GM21529 (cell line): ENCODE results near the gene FILIP1L.

Source experiments
- ATAC-seq: cut with Tn5 transposase; IDR thresholded peaks from one replicate; pipeline ENCODE4 v1.9.1; 2021; ENCODE audit not compliant: unreplicated experiment

FILIP1L gene

DNA sequence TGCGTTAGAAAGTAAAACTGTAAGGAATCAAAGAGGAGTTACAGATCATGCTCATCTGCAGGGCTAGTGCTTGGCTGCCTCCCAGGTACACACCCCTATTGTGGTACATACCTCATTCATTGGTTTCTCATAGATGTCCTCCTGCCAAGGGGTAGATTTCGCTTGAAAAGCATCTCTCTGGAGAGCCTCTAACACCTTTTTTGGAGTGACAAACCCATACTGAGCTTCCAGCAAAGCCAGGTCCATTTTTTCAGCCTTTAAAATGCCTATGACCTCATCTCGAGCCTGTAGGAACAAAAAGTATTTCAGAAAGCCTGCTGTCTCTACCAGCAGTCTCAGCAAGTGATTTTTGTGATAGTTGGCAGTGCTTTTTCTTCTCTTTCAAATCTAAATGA lies 184.6 kb downstream of the FILIP1L start:
- no peak for ATAC-seq

GRCh38 chr3:99928771-99929744 lies 185.2 kb downstream of the FILIP1L start:
- ATAC-seq, result no peak

- ATAC-seq, result no peak
Measured at GRCh38 chr3:99927671-99928457, 186.4 kb downstream of the FILIP1L start.

DNA sequence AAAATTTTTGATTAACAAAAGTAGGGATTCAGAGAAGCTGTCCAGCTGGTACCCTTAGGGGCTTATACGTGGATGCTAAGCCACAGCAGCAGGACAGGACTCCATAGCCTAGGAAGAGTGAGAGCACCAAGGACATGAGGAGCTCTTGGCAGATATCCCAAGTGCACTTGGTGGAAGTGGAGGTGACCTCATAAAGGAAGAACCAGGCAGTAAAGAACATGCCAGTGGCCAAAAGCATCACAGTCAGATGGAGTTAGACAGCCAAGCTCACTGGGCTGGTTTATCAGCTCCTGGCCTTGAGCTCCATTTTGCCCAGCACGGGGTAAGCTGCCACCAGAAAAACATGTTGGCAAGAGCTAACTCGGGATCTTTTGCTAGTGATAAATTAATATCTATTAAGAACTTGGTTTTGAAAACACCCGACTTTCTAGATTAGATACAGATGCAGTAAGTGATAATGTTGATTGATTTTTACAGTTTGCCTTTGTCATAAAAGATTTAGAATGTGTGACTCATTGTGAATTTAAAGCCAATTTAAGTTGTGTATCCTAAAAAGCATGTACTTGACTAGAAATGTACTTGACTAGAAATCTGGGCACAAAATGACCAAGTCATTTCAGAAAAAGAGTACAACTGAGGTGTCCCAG lies 188.6 kb downstream of the FILIP1L start:
- ATAC-seq, result no peak

DNA sequence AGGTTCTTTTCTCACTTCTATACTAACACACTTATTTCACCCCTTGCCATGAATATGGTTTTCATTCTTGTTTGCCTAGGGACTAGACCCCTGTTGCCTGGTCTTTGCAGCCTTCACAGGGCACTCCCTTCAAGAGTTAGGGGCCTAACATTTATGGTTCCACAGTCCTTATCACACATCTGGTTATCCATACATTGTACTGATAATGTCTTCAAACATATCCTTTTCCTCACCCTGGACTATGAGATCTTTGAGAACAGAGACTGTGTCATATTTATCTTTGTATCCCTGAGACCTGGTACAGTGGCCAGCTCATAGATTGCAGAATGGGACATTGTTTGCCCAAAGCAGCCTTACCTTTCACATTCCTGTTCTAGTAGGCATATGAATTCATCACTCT lies 190.4 kb downstream of the FILIP1L start:
- ATAC-seq, result no peak

GRCh38 chr3:99921986-99922385 lies 192.3 kb downstream of the FILIP1L start:
- no peak for ATAC-seq

DNA sequence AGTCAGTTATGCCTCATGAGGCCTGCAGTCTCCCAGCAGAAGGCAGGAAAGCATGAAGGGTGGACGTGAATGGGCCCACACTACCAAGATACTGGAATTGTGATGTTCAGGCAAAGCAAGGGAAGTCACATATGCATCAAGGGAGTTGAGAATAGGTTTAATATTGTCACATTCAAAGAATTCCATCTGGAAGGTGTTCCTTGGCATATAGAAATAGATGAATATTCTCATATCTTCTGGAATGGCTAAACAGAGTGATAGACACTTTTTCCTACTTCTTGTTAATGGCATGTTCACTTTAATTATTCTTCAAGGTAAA lies 193.0 kb downstream of the FILIP1L start:
- ATAC-seq, result no peak

DNA sequence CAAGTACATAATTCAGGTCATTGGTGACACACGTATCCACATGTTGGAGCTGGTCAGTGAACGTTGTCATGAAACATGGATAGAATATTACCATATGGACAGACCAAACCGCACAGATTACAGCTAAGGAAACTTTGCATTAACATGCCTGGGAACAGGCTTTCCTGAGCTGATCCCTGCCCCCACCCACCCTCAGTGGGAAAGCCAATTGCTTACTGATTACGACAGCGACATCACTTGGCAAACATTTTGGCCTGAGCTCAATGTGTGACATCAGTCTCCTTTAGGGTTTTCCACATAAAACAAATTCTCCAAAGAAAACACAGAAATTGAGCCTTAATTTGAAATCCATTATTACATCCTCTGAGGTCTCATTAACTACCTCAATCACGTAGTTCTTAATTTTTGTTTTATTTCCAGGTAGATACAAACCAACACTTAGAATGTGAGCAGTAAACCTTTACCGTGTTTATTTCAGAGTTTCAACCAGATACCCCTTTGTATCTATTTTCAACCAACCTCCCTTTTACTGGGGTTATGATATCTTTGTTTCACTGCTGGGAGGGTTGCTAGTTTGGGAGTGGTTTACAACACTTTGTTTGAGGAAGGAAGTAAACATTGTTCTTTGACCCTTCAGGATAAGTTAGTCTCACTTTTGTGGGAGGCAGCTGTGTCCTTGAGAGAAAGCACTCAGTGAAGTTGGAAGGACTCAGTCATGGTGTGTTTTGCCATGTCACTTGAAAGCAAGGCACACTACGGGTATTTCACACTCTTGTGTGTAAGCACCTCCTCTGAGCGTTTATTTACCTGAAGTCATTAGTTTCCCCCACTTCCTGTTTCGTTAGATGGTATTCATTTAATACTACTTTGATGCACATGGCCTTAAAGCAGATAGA lies 193.6 kb downstream of the FILIP1L start:
- ATAC-seq, result peak; percentile 45

DNA sequence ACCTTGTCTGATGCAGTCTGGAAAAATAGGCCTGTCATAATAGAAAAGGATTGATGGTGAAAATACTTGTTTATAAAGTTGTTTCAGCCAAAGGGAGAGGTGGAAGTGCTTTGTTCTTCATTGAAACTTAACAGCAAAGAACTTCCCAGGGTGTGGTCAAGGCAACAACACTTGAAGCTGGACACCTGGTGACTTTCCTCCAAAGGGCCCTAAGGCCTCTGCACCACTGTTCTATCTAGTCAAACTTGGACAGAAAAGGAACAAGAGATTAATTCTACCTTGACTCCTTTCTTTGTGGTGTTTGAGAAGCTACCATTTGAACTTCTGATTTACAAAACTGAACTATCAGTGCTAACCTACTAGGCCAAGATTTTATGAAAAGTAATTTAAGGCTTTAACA lies 194.6 kb downstream of the FILIP1L start:
- ATAC-seq, result no peak

DNA sequence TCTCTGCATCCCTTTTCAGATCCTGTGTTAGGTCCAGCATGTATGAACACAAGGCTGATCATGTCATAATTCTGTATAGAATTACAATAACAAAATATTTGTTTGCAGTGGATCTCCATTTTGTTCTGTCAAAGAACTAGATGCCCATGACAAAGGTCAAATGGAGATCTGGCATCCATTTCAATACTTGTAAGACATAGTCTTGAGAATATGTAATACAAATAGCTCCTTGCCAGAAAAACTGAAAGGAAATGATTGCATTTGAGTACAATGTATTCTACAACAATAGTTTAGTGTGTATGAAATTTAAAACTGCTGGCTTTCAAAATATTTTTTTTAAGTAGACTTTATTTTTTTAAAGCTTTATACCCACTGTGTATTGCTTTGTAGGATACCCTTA lies 195.6 kb downstream of the FILIP1L start:
- ATAC-seq, result no peak

DNA sequence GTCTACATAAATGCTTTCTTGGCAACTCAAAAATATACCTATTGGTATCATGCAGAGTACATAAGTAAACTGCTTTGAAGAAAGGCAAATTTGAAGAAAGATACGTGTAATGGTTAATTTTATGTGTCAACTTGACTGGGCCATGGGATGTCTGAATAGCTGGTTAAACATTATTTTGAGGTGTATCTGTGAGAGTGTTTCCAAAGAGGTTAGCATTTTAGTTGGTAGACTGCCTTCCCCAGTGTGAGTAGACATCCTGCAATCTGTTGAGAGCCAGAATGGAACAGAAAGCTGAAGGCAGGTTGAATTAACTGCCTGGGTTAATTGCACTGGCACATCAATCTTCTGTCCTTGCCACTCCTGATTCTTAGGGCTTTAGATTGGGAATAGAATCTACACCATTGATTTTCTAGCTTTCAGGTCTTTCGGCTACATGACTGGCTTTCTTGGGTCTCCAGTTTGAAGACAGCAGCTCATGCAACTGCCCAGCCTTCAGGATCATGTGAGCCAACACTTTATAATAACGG lies 198.3 kb downstream of the FILIP1L start:
- ATAC-seq, result no peak

- ATAC-seq, result no peak
Measured at GRCh38 chr3:99911433-99911832, 202.9 kb downstream of the FILIP1L start.

GRCh38 chr3:99910752-99911290 lies 203.5 kb downstream of the FILIP1L start:
- no peak for ATAC-seq

DNA sequence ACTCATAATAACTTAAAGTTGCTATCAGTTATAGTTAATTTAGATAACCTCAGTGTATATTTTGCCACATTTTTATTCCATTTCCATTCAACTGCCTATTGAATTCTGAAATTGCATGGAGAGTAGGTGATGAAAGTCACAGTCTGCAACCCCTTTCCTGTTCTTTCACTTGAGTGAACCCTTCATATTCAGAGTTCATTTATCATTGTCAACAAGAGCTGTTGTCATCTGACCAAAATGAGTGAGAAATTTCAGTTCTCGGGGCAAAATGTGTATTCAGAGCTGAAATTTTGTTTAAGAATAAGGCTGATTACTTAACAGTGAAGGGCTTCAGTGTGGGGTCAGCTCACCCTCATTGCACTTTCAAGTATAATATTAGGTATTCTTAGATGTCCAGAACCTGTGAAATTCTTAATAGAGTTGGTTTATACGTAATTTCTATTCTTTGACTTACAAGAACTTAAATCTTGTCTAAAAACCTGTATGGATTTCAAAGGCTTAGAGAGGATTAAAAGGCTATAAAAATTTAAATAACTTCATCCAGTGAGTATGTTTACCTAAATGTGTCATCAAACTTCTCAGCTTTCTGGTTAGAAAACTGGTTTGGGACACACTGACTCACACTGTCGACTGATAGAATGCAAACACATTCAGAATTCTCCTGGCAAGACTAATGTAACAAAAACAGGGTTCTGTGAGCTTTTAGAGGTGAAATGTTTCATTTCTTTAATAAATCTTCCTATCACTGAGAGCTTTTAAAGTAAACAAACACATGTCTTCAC lies 204.4 kb downstream of the FILIP1L start:
- no peak for ATAC-seq

DNA sequence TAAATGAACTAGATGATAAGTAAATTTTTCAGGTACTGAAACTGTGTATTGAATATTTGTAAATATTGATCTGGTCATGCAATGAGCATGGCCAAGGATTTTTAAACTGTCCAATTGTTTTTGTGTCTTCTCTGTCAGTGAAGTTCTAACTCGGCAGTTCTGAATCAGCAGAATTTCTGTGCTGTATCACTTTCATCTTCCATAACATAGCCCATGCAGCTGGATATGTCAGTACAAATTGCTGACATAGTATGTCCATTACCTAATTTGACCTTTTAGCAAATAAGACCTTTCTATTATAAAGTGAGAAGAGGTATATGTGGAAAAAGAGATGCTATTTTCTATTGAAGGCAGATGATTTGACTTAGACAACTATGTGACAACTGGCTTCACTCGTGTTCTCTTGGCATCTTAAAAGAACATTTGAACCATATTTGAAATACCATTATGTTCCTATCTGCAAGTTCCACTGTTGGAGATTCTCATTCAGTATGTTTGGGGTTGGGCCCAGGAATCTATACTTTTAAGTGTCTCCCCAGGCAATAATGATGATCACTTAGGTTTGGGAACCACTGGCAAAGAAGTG lies 206.2 kb downstream of the FILIP1L start:
- ATAC-seq, result no peak

DNA sequence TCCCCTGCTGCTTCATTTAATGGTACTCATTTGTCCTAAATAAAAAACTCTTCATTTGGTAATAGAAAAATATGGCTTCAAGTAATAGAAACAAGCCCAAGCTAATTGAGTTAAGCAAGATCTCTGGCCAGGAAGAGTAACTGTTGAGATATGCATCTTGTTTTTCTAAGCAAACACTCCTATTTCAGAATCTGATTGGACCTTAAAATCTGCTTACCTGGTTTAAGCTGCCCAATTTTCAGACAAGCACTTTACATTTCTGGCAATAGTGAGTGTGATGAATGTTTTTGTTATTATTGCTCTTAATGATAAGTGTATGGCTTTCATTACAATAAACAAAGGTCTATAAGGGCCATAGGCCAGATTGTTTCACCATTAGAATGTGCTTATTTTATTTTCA lies 210.4 kb downstream of the FILIP1L start:
- no peak for ATAC-seq

GRCh38 chr3:99902091-99902490 lies 212.2 kb downstream of the FILIP1L start:
- peak; percentile 41 for ATAC-seq

- ATAC-seq, result no peak
Measured at GRCh38 chr3:99901200-99901926, 212.9 kb downstream of the FILIP1L start.
